H1 (cell line): ENCODE measurements around the gene DGKA. TPM values are rescaled to one million over a fixed set of nuclear protein-coding genes. Genes with fewer than 3 reads are reported as not detected.

Source experiments
- CHD7 ChIP-seq: fragments of 300-600 bp; sonication (generic); IDR thresholded peaks from 2 replicates; pipeline ENCODE4 v1.7.1; 2012; ENCODE audit warnings: low read length, moderate library complexity, mild to moderate bottlenecking, inconsistent platforms; ENCODE audit not compliant: insufficient replicate concordance
- polyA plus RNA-seq, 7 experiments: library from polyadenylated mRNA; depleted of rRNA in 3 of 7; stranded (reverse) in 5 of 7; unstranded in 2 of 7; fragments of >200 nt in 5 of 7; fragments of 200-250 nt in 2 of 7; gene quantifications; 1 replicate in 5 of 7; 2 replicates in 1 of 7; 4 replicates in 1 of 7; pipeline versions ENCODE4 v1.2.1 to v1.2.3, GENCODE V29; 2011 to 2013; ENCODE audit warnings: missing spikeins in 2 of 7, mixed read lengths in 2 of 7
- total RNA-seq: library from RNA; stranded (reverse); fragmentation: NEBNext Ultra II Directional; extraction: Animal tissue kit (Norgen Biotek cat#: 25700); gene quantifications from 2 replicates; pipeline ENCODE4 v1.2.1, GENCODE V29; 2021

DGKA gene
- total and polyA plus RNA-seq, 2 of the 8 experiments (the other 6 are each of a cell fraction or from before 2014, with no cell fraction given): 15.9 to 18.0 TPM

GRCh38 chr12:55972456-55972855, 41.5 kb downstream of the DGKA start (continued):
- no peak for TF ChIP-seq CHD7
